ENCODE results near the gene SPTBN1.

SPTBN1 gene

GRCh38 chr2:54455563-54456361 lies at the start of gene SPTBN1:
Gene SPTBN1 (plus strand): TSS chr2:54456327. CDS start chr2:54526419, 70,092 bp downstream.
- Histone ChIP-seq H3K27me3 (ENCODE audit: control insufficient read depth in 2 of 2, insufficient read depth in 2 of 2, low read length in 2 of 2) (peaks cover 15 to 34% of the 10 kb centered on the region in 2 donors), H3K27ac (ENCODE audit: low read depth in 2 of 2, low read length in 2 of 2) (peak within 1 kb of the TSS; percentile 65 to 70), H3K36me3 (ENCODE audit: control insufficient read depth in 2 of 2, insufficient read depth in 2 of 2, low read length in 2 of 2) (no peaks in the 10 kb centered on the region), H3K9me3 (ENCODE audit: control insufficient read depth in 2 of 2, low read length in 2 of 2) (no peaks in the 10 kb centered on the region), H3K9ac (ENCODE audit: low read depth in 1 of 2, low read length in 2 of 2) (peak within 1 kb of the TSS; percentile 20 to 70), H3K4me3 (ENCODE audit: low read length in 2 of 2) (peak within 1 kb of the TSS; percentile 65 to 71), H3K4me1 (ENCODE audit: control insufficient read depth in 2 of 2, insufficient read depth in 2 of 2, low read length in 2 of 2) (peaks cover 8 to 9% of the 10 kb centered on the region in 2 donors)

GRCh38 chr2:54407693-54408092 lies 48.4 kb upstream of the SPTBN1 start:
- Histone ChIP-seq H3K36me3 (ENCODE audit: control insufficient read depth in 2 of 2, insufficient read depth in 2 of 2, low read length in 2 of 2) (no peaks in the 10 kb centered on the region), H3K9ac (ENCODE audit: low read depth in 1 of 2, low read length in 2 of 2) (no peak overlapping the region), H3K4me1 (ENCODE audit: control insufficient read depth in 2 of 2, insufficient read depth in 2 of 2, low read length in 2 of 2) (no peaks in the 10 kb centered on the region), H3K27ac (ENCODE audit: low read depth in 2 of 2, low read length in 2 of 2) (no peak overlapping the region), H3K27me3 (ENCODE audit: control insufficient read depth in 2 of 2, insufficient read depth in 2 of 2, low read length in 2 of 2) (no peaks in the 10 kb centered on the region), H3K4me3 (ENCODE audit: low read length in 2 of 2) (no peak overlapping the region), H3K9me3 (ENCODE audit: control insufficient read depth in 2 of 2, low read length in 2 of 2) (no peaks in the 10 kb centered on the region)

DNA sequence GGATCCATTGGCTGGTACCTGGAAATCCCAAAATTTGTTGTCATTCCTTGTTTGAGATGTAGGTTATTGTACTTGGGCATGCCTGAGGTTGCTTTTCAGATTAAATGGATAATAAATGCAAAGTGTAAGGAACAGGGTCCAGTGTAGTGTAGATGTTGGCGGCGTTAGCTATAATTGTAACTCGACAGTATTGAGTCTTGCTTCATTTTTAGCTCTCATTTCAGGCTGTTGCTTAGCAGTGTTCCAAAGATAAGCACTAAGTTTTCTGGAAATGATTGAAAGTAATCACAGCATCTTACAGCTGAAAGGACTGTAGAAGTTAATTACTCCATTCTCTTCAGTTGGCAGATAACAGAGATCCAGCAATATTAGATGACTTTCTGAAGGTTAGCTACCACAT lies 47.8 kb upstream of the SPTBN1 start:
- Histone ChIP-seq H3K27me3 (ENCODE audit: control insufficient read depth in 2 of 2, insufficient read depth in 2 of 2, low read length in 2 of 2) (no peaks in the 10 kb centered on the region), H3K9ac (ENCODE audit: low read depth in 1 of 2, low read length in 2 of 2) (no peak overlapping the region), H3K27ac (ENCODE audit: low read depth in 2 of 2, low read length in 2 of 2) (no peak overlapping the region), H3K9me3 (ENCODE audit: control insufficient read depth in 2 of 2, low read length in 2 of 2) (no peaks in the 10 kb centered on the region), H3K36me3 (ENCODE audit: control insufficient read depth in 2 of 2, insufficient read depth in 2 of 2, low read length in 2 of 2) (no peaks in the 10 kb centered on the region), H3K4me3 (ENCODE audit: low read length in 2 of 2) (no peak overlapping the region), H3K4me1 (ENCODE audit: control insufficient read depth in 2 of 2, insufficient read depth in 2 of 2, low read length in 2 of 2) (no peaks in the 10 kb centered on the region)

- no peak overlapping the region for H3K4me3 ChIP-seq (ENCODE audit: low read length in 2 of 2)
- no peak overlapping the region for H3K27ac ChIP-seq (ENCODE audit: low read depth in 2 of 2, low read length in 2 of 2)
- no peaks in the 10 kb centered on the region for H3K36me3 ChIP-seq (ENCODE audit: control insufficient read depth in 2 of 2, insufficient read depth in 2 of 2, low read length in 2 of 2)
- no peak overlapping the region for H3K9ac ChIP-seq (ENCODE audit: low read depth in 1 of 2, low read length in 2 of 2)
- no peaks in the 10 kb centered on the region for H3K9me3 ChIP-seq (ENCODE audit: control insufficient read depth in 2 of 2, low read length in 2 of 2)
- H3K4me1 ChIP-seq (ENCODE audit: control insufficient read depth in 2 of 2, insufficient read depth in 2 of 2, low read length in 2 of 2): no peaks in the 10 kb centered on the region
- H3K27me3 ChIP-seq (ENCODE audit: control insufficient read depth in 2 of 2, insufficient read depth in 2 of 2, low read length in 2 of 2): no peaks in the 10 kb centered on the region
Measured at GRCh38 chr2:54409752-54410151, 46.4 kb upstream of the SPTBN1 start.

DNA sequence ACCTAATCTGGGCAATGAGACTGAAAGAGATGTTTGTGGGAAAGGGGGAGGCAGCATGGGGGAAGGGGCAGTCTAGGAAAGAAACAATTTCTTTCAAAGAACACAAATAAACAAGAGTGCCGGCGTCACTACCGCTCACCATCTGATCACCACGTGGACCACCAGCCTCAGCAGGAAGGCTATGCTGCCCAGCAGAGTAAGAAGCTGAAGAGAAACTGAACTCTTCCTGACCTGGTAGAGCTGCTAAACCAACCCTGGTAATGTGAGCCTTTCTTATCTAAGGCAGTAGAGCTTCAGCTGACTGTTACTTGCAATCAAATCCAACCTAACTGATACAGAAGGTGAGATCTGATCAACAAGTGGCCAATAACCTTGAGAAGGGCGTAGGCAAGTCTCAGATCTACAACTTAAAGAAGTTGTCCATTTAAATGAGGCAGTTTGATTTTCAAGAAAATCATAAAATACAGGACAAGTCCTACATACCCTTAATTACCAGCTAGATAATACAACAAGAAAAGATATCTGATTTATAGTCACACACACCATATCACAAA lies 44.2 kb upstream of the SPTBN1 start:
- no peak overlapping the region for H3K4me3 ChIP-seq (ENCODE audit: low read length in 2 of 2)
- no peaks in the 10 kb centered on the region for H3K27me3 ChIP-seq (ENCODE audit: control insufficient read depth in 2 of 2, insufficient read depth in 2 of 2, low read length in 2 of 2)
- no peaks in the 10 kb centered on the region for H3K4me1 ChIP-seq (ENCODE audit: control insufficient read depth in 2 of 2, insufficient read depth in 2 of 2, low read length in 2 of 2)
- no peaks in the 10 kb centered on the region for H3K9me3 ChIP-seq (ENCODE audit: control insufficient read depth in 2 of 2, low read length in 2 of 2)
- no peak overlapping the region for H3K27ac ChIP-seq (ENCODE audit: low read depth in 2 of 2, low read length in 2 of 2)
- H3K9ac ChIP-seq (ENCODE audit: low read depth in 1 of 2, low read length in 2 of 2): no peak overlapping the region
- no peaks in the 10 kb centered on the region for H3K36me3 ChIP-seq (ENCODE audit: control insufficient read depth in 2 of 2, insufficient read depth in 2 of 2, low read length in 2 of 2)

GRCh38 chr2:54416166-54416813 lies 39.8 kb upstream of the SPTBN1 start:
- Histone ChIP-seq H3K36me3 (ENCODE audit: control insufficient read depth in 2 of 2, insufficient read depth in 2 of 2, low read length in 2 of 2) (no peaks in the 10 kb centered on the region), H3K27me3 (ENCODE audit: control insufficient read depth in 2 of 2, insufficient read depth in 2 of 2, low read length in 2 of 2) (no peaks in the 10 kb centered on the region), H3K27ac (ENCODE audit: low read depth in 2 of 2, low read length in 2 of 2) (no peak overlapping the region), H3K9me3 (ENCODE audit: control insufficient read depth in 2 of 2, low read length in 2 of 2) (no peaks in the 10 kb centered on the region), H3K9ac (ENCODE audit: low read depth in 1 of 2, low read length in 2 of 2) (no peak overlapping the region), H3K4me3 (ENCODE audit: low read length in 2 of 2) (no peak overlapping the region), H3K4me1 (ENCODE audit: control insufficient read depth in 2 of 2, insufficient read depth in 2 of 2, low read length in 2 of 2) (no peaks in the 10 kb centered on the region)

DNA sequence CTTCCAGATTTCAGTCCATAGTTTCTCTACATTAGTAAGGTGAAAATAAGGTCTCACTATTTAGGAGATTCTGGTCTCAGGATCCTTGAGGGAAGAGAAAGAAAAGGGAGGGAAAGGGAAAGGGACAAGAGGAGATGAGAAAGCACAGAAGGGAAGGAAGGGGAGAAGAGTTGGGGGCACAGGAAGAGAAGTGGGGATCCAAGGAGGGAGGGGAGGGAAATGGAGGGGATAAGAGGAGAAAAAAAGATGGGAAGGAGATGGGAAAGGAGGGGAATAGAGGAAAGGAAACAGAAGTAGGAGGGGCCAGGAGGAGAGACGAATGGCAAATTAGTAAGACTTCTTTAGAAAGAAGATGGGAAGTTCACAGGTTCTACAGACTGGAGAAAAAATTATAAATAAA lies 39.2 kb upstream of the SPTBN1 start:
- Histone ChIP-seq H3K4me1 (ENCODE audit: control insufficient read depth in 2 of 2, insufficient read depth in 2 of 2, low read length in 2 of 2) (no peaks in the 10 kb centered on the region), H3K27ac (ENCODE audit: low read depth in 2 of 2, low read length in 2 of 2) (no peak overlapping the region), H3K36me3 (ENCODE audit: control insufficient read depth in 2 of 2, insufficient read depth in 2 of 2, low read length in 2 of 2) (no peaks in the 10 kb centered on the region)

DNA sequence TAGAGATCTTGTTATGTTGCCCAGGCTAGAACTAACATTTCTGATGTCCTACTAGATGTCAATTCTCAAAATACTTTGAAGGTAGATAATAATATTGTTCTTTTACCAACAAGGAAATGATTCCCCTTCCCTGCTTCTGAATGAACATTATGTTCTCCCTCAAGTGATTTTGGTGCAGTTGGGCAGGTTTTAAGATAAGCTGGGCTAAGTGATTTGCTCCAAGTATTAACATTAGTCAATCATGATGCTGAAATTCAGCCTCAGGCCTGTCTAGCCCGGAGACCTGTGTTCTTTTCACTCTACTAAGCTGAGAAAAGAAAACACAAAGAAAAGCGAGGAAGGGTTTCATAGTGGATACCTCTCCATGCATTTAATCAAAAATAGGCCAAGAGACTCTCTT lies 38.5 kb upstream of the SPTBN1 start:
- Histone ChIP-seq H3K36me3 (ENCODE audit: control insufficient read depth in 2 of 2, insufficient read depth in 2 of 2, low read length in 2 of 2) (no peaks in the 10 kb centered on the region), H3K4me3 (ENCODE audit: low read length in 2 of 2) (no peak overlapping the region), H3K27ac (ENCODE audit: low read depth in 2 of 2, low read length in 2 of 2) (no peak overlapping the region), H3K4me1 (ENCODE audit: control insufficient read depth in 2 of 2, insufficient read depth in 2 of 2, low read length in 2 of 2) (no peaks in the 10 kb centered on the region), H3K9me3 (ENCODE audit: control insufficient read depth in 2 of 2, low read length in 2 of 2) (no peaks in the 10 kb centered on the region), H3K9ac (ENCODE audit: low read depth in 1 of 2, low read length in 2 of 2) (no peak overlapping the region), H3K27me3 (ENCODE audit: control insufficient read depth in 2 of 2, insufficient read depth in 2 of 2, low read length in 2 of 2) (no peaks in the 10 kb centered on the region)

More for the DNA sequence above, 39.2 kb upstream of the SPTBN1 start:
- H3K9me3 ChIP-seq (ENCODE audit: control insufficient read depth in 2 of 2, low read length in 2 of 2): no peaks in the 10 kb centered on the region
- no peak overlapping the region for H3K9ac ChIP-seq (ENCODE audit: low read depth in 1 of 2, low read length in 2 of 2)
- H3K4me3 ChIP-seq (ENCODE audit: low read length in 2 of 2): no peak overlapping the region
- H3K27me3 ChIP-seq (ENCODE audit: control insufficient read depth in 2 of 2, insufficient read depth in 2 of 2, low read length in 2 of 2): no peaks in the 10 kb centered on the region

- Histone ChIP-seq H3K27me3 (ENCODE audit: control insufficient read depth in 2 of 2, insufficient read depth in 2 of 2, low read length in 2 of 2) (no peaks in the 10 kb centered on the region), H3K27ac (ENCODE audit: low read depth in 2 of 2, low read length in 2 of 2) (no peak overlapping the region), H3K36me3 (ENCODE audit: control insufficient read depth in 2 of 2, insufficient read depth in 2 of 2, low read length in 2 of 2) (no peaks in the 10 kb centered on the region), H3K4me3 (ENCODE audit: low read length in 2 of 2) (no peak overlapping the region), H3K9ac (ENCODE audit: low read depth in 1 of 2, low read length in 2 of 2) (no peak overlapping the region), H3K4me1 (ENCODE audit: control insufficient read depth in 2 of 2, insufficient read depth in 2 of 2, low read length in 2 of 2) (no peaks in the 10 kb centered on the region), H3K9me3 (ENCODE audit: control insufficient read depth in 2 of 2, low read length in 2 of 2) (no peaks in the 10 kb centered on the region)
Measured at GRCh38 chr2:54419388-54419787, 36.7 kb upstream of the SPTBN1 start.

GRCh38 chr2:54419855-54420523 lies 36.1 kb upstream of the SPTBN1 start:
- H3K9ac ChIP-seq (ENCODE audit: low read depth in 1 of 2, low read length in 2 of 2): no peak overlapping the region
- H3K9me3 ChIP-seq (ENCODE audit: control insufficient read depth in 2 of 2, low read length in 2 of 2): no peaks in the 10 kb centered on the region
- H3K4me1 ChIP-seq (ENCODE audit: control insufficient read depth in 2 of 2, insufficient read depth in 2 of 2, low read length in 2 of 2): no peaks in the 10 kb centered on the region
- no peak overlapping the region for H3K27ac ChIP-seq (ENCODE audit: low read depth in 2 of 2, low read length in 2 of 2)
- no peaks in the 10 kb centered on the region for H3K36me3 ChIP-seq (ENCODE audit: control insufficient read depth in 2 of 2, insufficient read depth in 2 of 2, low read length in 2 of 2)
- H3K27me3 ChIP-seq (ENCODE audit: control insufficient read depth in 2 of 2, insufficient read depth in 2 of 2, low read length in 2 of 2): no peaks in the 10 kb centered on the region
- H3K4me3 ChIP-seq (ENCODE audit: low read length in 2 of 2): no peak overlapping the region

All from mucosa of rectum (tissue), 2 donors.